Measurements from ENCODE around the gene ARHGAP23. TPM values are rescaled to one million over a fixed set of nuclear protein-coding genes. Genes with fewer than 3 reads are reported as not detected.

ARHGAP23 gene
- total RNA-seq, 1 experiment from 2014 or later: 56.4 TPM

DNA sequence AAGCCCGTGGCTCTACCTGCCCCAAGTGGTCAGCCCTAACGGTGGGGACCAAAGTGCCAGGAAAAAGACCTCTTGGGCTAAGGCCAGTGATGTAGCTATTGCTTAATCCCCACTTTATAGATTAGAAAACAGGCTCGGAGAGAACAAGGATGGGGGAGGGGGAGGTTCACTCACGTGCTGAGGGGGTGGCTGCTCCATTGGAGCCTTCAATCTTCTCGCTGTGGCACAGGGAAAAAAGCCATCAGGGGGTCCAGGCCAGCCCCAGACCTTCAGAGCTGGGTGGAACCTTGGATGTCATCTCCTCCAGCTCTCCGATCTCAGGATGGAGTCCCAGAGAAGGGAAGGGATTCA lies 131.6 kb downstream of the ARHGAP23 start:
- Histone ChIP-seq H3K36me3 (no peaks in the 10 kb centered on the region), H3K27ac (no peak overlapping the region), H3K4me3 (no peak overlapping the region), H3K9me3 (replicated peaks) (peaks cover 2% of the 10 kb centered on the region; the same call in 1 of the 2 replicates), H3K4me1 (replicated peaks) (peaks cover 21% of the 10 kb centered on the region), H3K27me3 (replicated peaks) (peaks cover 62% of the 10 kb centered on the region)
- no peak for DNase-seq (ENCODE audit: low read depth in 1 of 2, low spot score in 2 of 2)

DNA sequence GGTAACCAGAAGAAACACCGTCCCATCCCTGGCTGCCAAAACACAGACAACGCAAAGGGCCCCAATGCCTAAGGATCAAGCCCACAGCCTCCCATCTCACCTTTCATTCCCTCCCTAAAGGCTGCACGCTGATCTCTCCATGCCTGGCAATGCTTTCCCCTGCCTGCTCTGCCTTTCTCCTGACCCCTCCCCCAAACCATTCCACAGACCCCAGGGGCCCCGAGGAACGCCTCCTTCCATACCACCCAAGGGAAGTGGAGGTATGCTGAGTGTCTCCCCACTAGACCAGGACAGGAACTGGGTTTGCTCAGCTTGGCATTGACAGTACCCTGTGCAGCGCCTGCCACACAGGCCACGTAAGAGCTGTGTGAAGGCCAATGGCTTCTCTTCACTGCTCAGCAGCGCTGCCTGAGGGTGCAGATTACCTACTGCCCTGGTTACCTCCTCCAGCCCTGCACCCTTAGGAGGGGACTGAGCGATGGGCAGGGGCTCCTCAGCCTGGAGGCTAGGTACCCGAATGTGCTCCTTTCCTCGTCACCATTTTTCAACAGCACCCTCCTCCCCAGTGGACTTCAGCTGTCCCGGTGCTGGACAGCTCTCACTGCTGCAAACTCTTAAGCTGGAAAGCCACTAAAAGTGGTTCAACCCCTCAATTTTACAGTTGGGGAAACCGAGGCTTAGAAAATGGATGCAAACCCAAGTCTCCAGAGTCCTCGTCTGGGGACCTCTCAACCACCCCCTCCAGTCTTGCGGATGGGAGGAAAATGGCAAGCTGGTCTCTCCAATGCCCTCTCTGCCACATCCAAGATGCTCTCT lies 132.4 kb downstream of the ARHGAP23 start:
- no peak overlapping the region for H3K27ac ChIP-seq
- H3K36me3 ChIP-seq: no peaks in the 10 kb centered on the region
- H3K4me1 ChIP-seq (replicated peaks): peaks cover 21% of the 10 kb centered on the region
- peaks cover 2% of the 10 kb centered on the region; the same call in 1 of the 2 replicates for H3K9me3 ChIP-seq (replicated peaks)
- H3K4me3 ChIP-seq: no peak overlapping the region
- H3K27me3 ChIP-seq (replicated peaks): peaks cover 70% of the 10 kb centered on the region
- DNase-seq (ENCODE audit: low read depth in 1 of 2, low spot score in 2 of 2): no peak

DNA sequence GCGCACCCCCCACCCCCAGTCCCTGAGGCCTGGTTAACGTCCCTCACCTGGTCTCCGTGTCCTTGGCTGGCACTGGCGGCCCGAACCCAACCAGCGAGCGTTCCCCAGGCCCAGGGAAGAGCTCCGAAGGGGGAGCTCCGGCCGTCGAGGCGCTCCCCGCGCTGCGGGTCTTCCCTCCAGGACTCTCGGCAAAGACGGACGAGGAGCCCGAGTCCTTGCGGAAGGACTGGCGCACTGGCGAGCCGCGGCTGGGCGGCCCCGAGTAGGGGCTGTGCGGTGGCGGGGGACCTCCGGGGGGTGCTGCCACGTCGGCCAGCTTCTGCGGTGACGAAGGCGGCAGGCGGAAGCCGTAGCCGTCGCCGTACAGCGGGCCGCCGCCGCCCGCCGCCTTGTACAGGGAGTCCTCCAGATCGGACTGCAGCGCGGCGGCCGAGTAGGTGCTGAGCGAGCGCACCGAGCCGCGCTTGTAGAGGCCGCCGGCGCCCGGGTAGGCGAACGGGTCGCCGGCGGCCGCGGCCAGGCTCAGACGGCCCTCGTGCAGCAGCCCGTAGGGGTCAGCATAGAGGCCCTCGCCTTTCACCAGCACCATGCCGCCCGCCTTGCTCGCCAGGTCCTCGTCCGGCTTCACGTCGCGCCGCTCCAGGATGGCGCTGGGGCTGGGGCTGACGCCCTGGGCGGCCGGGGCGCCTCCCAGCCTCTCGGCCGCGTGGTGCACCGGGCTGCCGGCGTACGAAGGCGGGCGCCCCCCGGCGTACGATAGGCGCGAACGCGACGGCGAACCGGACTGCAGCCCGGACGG lies 133.4 kb downstream of the ARHGAP23 start:
- no peak for DNase-seq (ENCODE audit: low read depth in 1 of 2, low spot score in 2 of 2)
- Histone ChIP-seq H3K27me3 (replicated peaks) (peaks cover 79% of the 10 kb centered on the region), H3K4me3 (no peak overlapping the region), H3K36me3 (no peaks in the 10 kb centered on the region), H3K27ac (no peak overlapping the region), H3K4me1 (replicated peaks) (peaks cover 21% of the 10 kb centered on the region), H3K9me3 (replicated peaks) (peaks cover 2% of the 10 kb centered on the region; the same call in 1 of the 2 replicates)

Other genes starting within 250 kb of the ARHGAP23 start
- gene TBC1D3, start 235.9 kb upstream of the ARHGAP23 start, total RNA-seq (2014; rRNA removed; shearing (Covaris generic)): not detected in 2 replicates
- gene MRPL45, start 131.3 kb upstream of the ARHGAP23 start, total RNA-seq (2014; rRNA removed; shearing (Covaris generic)): 34.6 and 40.4 TPM in 2 replicates
- gene GPR179, start 84.5 kb upstream of the ARHGAP23 start, total RNA-seq (2014; rRNA removed; shearing (Covaris generic)): 0.05 TPM in 1 of 2 replicates, not detected in the other
- 10.8 and 14.2 TPM in 2 replicates for gene SOCS7, start 76.6 kb upstream of the ARHGAP23 start, total RNA-seq (2014; rRNA removed; shearing (Covaris generic))
- not detected in 2 replicates for gene SRCIN1, start 177.5 kb downstream of the ARHGAP23 start, total RNA-seq (2014; rRNA removed; shearing (Covaris generic))
- 0.09 and 0.29 TPM in 2 replicates for gene EPOP, start 246.5 kb downstream of the ARHGAP23 start, total RNA-seq (2014; rRNA removed; shearing (Covaris generic))